GM19397 (cell line): ENCODE measurements around the gene ALKBH1.

Source experiments
- ATAC-seq: cut with Tn5 transposase; IDR thresholded peaks from one replicate; pipeline ENCODE4 v1.9.1; 2021; ENCODE audit warnings: mild to moderate bottlenecking, moderate library complexity; ENCODE audit not compliant: unreplicated experiment

Gene ALKBH1

DNA sequence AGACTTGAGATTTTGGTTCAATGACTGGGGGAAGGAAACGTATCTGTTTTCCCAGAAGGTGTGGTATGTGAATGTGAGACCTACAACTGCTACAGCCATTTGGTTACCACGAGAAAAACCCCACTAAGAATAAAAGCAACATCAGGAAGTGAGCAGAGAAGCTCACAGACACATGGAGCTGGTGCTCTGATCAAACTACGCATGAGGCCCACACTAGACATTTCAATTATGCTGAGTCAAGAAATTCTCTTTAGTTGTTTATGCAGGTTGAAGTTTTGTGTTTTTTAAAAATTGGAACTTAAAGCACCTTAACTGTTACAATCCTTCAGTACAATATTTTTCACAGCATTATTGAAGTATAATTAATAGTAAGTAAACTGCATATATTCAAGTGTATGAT lies 82.5 kb downstream of the ALKBH1 start:
- ATAC-seq: no peak

DNA sequence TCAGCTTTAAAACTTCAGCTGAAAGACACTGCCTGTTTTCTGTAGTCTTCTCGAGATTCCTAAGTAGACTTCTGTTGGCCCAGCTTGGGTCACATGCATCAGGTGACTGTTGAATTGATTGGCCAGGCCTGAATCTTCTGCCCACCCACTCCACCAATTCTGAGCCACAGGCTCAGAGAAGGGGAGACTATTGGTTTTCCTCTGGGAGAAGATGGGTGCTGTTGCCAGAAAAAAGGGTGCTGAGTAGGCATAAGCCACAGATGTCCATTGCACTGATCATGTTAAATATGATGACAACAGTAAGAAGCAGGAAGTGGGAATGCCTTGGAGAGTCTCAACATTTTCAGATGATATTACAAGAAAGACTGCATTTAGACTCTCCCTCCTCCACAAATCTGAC lies 84.6 kb downstream of the ALKBH1 start:
- no peak for ATAC-seq
